Mesodermal cell (in vitro differentiated cells): Measurements from ENCODE around the gene SGF29.
"Not testable (repeated sequence)": the region's sequence is repeated elsewhere in the genome, so short reads cannot be mapped to it uniquely, and the experiment has no call there.

Experiments used
- H3K27ac ChIP-seq: 2 replicates; pipeline ENCODE4 v1.7.0; 2013; ENCODE audit warnings: mild to moderate bottlenecking, low read depth, low read length, moderate library complexity; ENCODE audit not compliant: severe bottlenecking
- H3K36me3 ChIP-seq: 2 replicates; pipeline ENCODE4 v1.7.1; 2013; ENCODE audit warnings: mild to moderate bottlenecking, low read length, moderate library complexity; ENCODE audit not compliant: control insufficient read depth, insufficient read depth
- H3K4me1 ChIP-seq: one replicate; pipeline ENCODE4 v1.7.1; 2013; ENCODE audit warnings: mild to moderate bottlenecking, low read length; ENCODE audit not compliant: insufficient read depth, control insufficient read depth, poor library complexity, severe bottlenecking
- H3K4me3 ChIP-seq: 2 replicates; pipeline ENCODE4 v1.7.0; 2013; ENCODE audit warnings: low read length, control low read depth, mild to moderate bottlenecking; ENCODE audit not compliant: insufficient read depth, poor library complexity, severe bottlenecking; ENCODE audit errors: extremely low read depth
- H3K9me3 ChIP-seq: 2 replicates; pipeline ENCODE4 v1.7.1; 2013; ENCODE audit warnings: mild to moderate bottlenecking, low read length, moderate library complexity; ENCODE audit not compliant: control insufficient read depth
- WGBS, 2 experiments: methylation state at CpG; one replicate each; pipeline ENCODE4 v1.1.5; 2013; ENCODE audit warnings: missing lambda C conversion rate in 2 of 2; ENCODE audit not compliant: insufficient coverage in 2 of 2; 5-methylcytosine and 5-hydroxymethylcytosine counted together

The SGF29 gene

GRCh38 chr16:28636093-28636823, 82.5 kb downstream of the SGF29 start:
- H3K27ac ChIP-seq, H3K4me1 ChIP-seq, H3K9me3 ChIP-seq, H3K4me3 ChIP-seq, H3K36me3 ChIP-seq: not testable (repeated sequence)
- WGBS, 2 experiments = 100% methylated on average over 1 of the region's 5 CpGs; no CpG with 5 or more reads in 1 of the 2 experiments

- not testable (repeated sequence) for H3K4me1 ChIP-seq, H3K27ac ChIP-seq, H3K36me3 ChIP-seq, H3K4me3 ChIP-seq, H3K9me3 ChIP-seq
- no CpG with 5 or more reads among the region's 1 CpG for WGBS, 2 experiments
Observed at GRCh38 chr16:28637765-28638164, 84.0 kb downstream of the SGF29 start, which contains the start of gene NPIPB8. Gene NPIPB8 (plus strand): TSS chr16:28638065. CDS start chr16:28638361, 296 bp downstream.

- H3K27ac ChIP-seq = not testable (repeated sequence)
- WGBS, 2 experiments = no CpG with 5 or more reads among the region's 5 CpGs
Observed at GRCh38 chr16:28638359-28638758, 84.6 kb downstream of the SGF29 start.

GRCh38 chr16:28639959-28640358, 86.2 kb downstream of the SGF29 start:
- H3K4me1 ChIP-seq, H3K9me3 ChIP-seq, H3K36me3 ChIP-seq, H3K27ac ChIP-seq, H3K4me3 ChIP-seq: not testable (repeated sequence)
- no CpG with 5 or more reads among the region's 2 CpGs for WGBS, 2 experiments

More at GRCh38 chr16:28638359-28638758, 84.6 kb downstream of the SGF29 start:
- not testable (repeated sequence) for H3K4me1 ChIP-seq, H3K9me3 ChIP-seq, H3K4me3 ChIP-seq, H3K36me3 ChIP-seq
